Right kidney (tissue), 1 donor: ENCODE results near the gene TEKTIP1.
"Not testable (repeated sequence)": the region's sequence is repeated elsewhere in the genome, so short reads cannot be mapped to it uniquely, and the experiment has no call there.

Source experiments
- DNase-seq: peaks from one replicate; pipeline ENCODE4 v3.0.0-alpha.2; 2016

Gene TEKTIP1

DNA sequence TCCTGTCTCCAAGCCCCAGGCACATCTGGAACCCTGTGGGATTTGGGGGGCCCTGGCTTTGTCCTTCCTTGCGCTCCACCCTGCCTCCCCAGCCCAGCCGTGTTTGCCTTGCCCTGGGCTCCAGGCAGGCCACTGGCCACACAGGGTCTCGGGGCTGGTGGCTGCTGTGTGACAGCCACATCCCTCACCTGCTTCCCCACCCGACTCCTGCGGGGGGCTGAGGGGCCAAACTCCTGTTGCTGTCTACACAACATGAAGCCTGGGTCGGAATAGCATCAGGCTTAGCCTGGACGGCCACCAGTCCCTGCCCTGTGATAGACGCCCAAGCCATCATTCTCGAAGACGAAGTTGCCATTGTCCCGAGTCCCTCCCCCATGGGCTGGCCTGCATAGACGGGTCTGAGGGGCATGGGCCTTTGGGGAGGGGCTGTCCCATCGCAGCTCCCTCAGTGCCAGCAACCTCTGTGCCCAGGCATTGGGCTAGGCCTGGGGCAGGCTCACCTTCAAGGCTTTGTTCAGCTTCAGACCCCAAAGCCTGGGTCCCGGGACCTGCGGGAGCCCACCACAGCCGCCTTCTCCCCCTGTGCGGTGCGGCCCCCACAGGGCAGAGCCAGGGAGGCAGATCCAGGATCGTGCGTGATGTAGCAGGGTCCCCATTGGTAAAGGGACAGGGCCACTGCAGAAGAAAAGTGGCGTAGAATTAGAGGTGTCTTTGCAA is 15.5 kb upstream of the TEKTIP1 start:
- DNase-seq: no peak

GRCh38 chr19:3524078-3524842 is 14.7 kb upstream of the TEKTIP1 start:
- DNase-seq: no peak

DNA sequence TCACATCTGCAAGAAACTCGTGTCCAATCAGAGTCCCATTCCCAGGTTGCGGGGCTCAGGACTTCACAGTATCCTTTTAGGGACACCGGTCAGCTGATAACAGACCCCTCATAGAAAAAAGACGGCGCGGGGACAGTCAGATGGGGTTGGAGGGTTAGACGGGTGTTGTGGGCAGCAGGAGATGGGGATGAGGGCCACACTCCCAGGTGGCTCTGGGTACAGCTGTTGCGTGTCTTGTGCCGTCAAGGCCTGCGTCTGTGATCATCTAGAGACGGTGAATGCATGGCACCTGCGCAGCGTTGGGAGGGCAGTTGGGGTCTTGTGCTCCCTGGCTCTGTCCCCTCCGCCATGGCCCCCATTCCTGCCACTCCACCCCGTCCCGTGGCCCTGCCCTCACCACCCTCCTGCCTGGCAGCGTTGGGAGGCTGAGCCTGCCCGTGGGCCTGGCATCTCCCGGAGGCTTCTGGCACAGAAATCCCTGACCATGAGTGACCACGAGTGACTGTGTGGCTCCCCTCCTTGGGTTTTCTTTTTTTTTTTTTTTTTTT is 14.0 kb upstream of the TEKTIP1 start:
- no peak for DNase-seq

GRCh38 chr19:3526507-3527237 is 12.3 kb upstream of the TEKTIP1 start:
- no peak for DNase-seq

DNA sequence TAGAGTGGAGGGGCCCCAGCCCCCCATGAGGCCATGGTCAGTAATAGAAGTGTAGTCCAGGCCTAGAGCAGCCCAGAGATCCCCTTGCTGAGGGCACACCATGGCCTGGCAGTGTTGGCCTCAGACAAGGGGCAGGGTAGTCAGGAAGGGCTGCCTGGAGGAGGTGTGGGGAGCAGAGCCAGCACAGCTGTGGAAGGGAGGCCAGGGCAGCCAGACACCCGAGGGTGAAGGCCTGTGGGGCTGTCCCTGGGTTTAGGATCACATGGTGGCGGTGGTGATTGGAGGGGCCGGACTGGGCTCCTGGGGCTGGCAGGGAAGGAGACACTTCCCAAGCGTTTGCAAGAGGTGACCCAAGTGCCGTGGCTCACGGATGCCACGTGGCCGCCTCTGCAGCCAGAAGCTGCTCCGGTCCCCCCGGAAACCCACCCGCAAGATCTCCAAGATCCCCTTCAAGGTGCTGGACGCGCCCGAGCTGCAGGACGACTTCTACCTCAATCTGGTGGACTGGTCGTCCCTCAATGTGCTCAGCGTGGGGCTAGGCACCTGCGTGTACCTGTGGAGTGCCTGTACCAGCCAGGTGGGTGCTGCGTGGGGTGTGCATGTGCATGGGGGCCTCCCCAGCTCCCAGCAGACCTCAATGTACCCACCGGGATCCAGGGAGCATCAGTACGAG is 11.6 kb upstream of the TEKTIP1 start:
- DNase-seq: no peak

- DNase-seq: no peak
Observed at GRCh38 chr19:3528080-3528479, 10.9 kb upstream of the TEKTIP1 start.

- no peak for DNase-seq
Observed at GRCh38 chr19:3528539-3529211, 10.3 kb upstream of the TEKTIP1 start.

DNA sequence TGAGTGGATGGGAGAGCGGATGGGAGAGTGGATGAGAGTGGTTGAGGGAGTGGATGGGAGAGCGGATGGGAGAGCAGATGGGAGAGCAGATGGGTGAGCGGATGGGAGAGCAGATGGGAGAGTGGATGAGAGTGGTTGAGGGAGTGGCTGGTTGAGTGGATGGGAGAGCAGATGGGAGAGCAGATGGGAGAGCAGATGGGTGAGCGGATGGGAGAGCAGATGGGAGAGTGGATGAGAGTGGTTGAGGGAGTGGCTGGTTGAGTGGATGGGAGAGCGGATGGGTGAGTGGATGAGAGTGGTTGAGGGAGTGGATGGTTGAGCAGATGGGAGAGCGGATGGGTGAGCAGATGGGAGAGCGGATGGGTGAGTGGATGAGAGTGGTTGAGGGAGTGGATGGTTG is 9.7 kb upstream of the TEKTIP1 start:
- not testable (repeated sequence) for DNase-seq

GRCh38 chr19:3530389-3530788 is 8.6 kb upstream of the TEKTIP1 start:
- DNase-seq: no peak

DNA sequence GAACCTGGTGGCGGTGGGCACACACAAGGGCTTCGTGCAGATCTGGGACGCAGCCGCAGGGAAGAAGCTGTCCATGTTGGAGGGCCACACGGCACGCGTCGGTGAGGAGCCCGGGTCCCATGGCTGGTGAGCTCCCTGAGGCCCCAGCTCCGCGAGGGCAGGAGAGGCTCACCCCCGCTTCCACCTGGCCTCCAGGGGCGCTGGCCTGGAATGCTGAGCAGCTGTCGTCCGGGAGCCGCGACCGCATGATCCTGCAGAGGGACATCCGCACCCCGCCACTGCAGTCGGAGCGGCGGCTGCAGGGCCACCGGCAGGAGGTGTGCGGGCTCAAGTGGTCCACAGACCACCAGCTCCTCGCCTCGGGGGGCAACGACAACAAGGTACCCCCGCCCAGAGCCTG is 7.3 kb upstream of the TEKTIP1 start:
- DNase-seq: no peak

GRCh38 chr19:3532154-3532786 is 6.7 kb upstream of the TEKTIP1 start:
- no peak for DNase-seq

DNA sequence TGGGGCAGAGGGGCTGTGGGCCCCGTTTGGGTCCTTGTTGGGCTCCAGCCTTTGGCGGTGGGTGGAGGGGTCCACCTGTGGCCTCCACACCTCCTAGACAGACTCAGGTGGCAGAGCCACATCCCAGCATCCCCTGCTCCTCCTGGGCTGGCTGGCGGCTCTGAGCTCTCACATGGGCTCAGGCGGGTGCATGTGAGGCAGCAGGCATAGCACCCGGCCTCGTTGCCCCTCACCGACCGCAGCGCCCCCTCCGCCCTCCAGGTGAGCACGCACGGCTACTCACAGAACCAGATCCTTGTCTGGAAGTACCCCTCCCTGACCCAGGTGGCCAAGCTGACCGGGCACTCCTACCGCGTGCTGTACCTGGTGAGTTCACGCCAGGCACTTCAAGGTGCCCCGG is 5.9 kb upstream of the TEKTIP1 start:
- DNase-seq: no peak

DNA sequence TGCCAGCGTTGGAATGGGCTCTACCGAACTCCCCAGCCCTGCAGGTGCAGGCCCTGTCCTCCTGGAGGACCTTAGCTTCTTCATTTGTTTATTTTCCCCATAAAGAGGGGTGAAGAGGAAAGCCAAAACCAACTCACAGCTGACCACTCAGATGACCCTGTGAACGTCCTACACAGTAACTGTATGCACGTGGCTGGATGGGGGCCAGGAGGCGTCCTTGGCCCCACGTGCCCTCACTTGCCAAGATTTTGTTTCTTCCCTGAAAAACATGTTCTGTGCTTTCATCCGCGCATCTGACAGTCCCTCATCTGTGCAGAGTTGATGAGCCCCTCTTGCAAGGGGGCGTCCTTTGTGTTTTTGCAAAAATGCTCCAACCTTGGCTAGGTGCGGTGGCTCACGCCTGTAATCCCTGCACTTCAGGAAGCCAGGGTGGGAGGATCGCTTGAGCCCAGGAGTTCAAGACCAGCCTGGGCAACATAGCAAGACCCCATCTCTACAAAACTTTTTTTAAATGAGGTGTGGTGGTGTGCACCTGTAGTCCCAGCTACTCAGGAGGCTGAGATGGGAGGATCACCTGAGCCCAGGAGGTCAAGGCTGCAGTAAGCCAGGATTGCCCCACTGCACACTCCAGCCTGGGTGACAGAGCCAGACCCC is 5.3 kb upstream of the TEKTIP1 start:
- DNase-seq: no peak

- no peak for DNase-seq
Observed at GRCh38 chr19:3534375-3535234, 4.4 kb upstream of the TEKTIP1 start.

DNA sequence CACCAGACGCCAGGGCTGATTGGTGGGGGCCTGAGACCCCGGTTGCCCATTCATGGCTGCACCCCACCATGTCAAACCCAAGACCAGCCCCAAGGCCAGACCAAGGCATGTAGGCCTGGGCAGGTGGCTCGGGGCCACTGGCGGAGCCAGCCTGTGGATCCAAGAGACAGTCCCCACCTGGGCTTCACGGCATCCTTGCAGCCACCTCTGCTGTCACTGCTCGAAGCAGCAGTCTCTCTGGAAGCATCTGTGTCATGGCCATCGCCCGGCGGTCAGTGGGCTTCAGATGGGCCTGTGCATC is 3.8 kb upstream of the TEKTIP1 start:
- DNase-seq: no peak

DNA sequence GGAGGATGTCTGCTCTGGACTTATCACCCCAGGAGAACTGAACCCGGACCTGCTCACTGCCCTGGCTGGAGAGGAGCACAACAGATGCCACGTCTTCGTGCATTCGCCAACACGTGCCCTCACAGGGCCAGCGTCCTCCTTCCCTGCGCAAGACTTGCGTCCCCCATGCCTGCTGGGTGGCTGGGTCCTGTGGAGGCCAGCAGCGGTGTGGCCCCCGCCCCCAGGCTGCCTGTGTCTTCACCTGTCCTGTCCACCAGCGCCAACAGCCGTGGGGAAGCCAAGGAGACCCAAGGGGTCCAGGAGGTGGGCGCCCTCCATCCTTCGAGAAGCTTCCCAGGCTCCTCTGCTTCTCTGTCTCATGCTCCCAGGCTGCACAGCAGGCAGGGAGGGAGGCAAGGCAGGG is 3.4 kb upstream of the TEKTIP1 start:
- no peak for DNase-seq

DNA sequence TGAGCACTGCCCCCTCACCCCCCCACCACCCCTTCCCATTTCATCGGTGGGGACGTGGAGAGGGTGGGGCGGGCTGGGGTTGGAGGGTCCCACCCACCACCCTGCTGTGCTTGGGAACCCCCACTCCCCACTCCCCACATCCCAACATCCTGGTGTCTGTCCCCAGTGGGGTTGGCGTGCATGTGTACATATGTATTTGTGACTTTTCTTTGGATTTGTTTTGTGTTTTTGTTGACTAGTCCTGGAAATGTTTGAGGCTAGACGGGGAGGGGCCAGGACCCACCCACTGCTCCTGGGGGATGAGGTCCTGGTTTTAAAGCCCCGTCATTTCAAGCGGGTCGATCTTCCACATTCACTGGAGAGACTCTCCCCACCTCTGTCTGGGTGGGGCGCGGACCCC is 3.0 kb upstream of the TEKTIP1 start:
- DNase-seq: no peak

DNA sequence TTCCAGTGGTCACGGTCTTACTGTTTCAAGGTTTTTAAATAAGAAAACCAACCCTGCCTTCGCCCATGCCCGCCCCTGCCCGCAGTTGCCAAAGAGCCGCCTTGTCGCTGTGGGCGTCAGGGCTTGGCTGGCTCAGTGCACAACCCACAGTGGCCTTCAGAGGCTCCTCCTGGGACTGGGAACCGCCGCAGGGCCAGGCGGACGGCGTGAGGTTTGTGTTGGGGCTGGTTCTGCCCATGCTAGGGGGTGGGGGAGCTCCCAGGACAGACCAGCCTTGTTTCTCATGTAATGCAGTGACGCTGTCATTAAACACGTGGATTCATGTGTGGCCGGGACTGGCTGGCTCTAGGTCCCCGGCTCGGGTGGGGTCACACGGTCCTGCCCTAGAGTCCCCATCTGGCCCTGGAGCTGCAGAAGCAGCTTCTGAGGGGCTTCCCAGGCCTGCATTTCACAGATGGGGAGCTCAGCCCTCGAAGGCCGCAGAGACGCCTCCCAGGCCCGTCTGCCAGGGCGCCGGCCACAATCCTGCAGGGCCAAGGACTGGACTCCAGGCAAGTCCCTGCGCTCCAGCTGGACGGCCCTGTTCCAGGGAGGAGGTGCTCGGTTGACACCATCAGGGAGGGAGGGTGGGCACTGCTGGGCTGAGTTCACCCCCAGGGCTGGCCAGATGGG is 2.4 kb upstream of the TEKTIP1 start:
- DNase-seq: no peak

GRCh38 chr19:3537101-3537437 is 1.9 kb upstream of the TEKTIP1 start:
- DNase-seq: no peak
